ENCODE results near the gene NTN1. TPM values are rescaled to one million over a fixed set of nuclear protein-coding genes. Genes with fewer than 3 reads are reported as not detected.

Gene NTN1
- total RNA-seq, 1 donor from 2014 or later, result 0.41 TPM

- no peak for DNase-seq (ENCODE audit: low spot score)
- Mint-ChIP-seq H3K27me3 (ENCODE audit: low read depth) (no peaks in the 10 kb centered on the region), H3K27ac (peak overlapping the region; percentile 47), H3K4me1 (ENCODE audit: low read depth) (peaks cover 23% of the 10 kb centered on the region), H3K4me3 (ENCODE audit: low read depth) (no peak overlapping the region), H3K9me3 (no peaks in the 10 kb centered on the region), H3K36me3 (ENCODE audit: low read depth) (no peaks in the 10 kb centered on the region)
- intact Hi-C loops (cut with micrococcal nuclease), result loop anchor here (1.0 to 5.0 kb wide), 5 partner anchors 16 to 173 kb away; no protein-coding TSS in a partner anchor
Observed at GRCh38 chr17:9290226-9290613, 268.9 kb downstream of the NTN1 start.

- no peak overlapping the region for H3K4me3 Mint-ChIP-seq (ENCODE audit: low read depth)
- H3K27me3 Mint-ChIP-seq (ENCODE audit: low read depth), result no peaks in the 10 kb centered on the region
- peak; percentile 14 for DNase-seq (ENCODE audit: low spot score)
- peaks cover 21% of the 10 kb centered on the region for H3K4me1 Mint-ChIP-seq (ENCODE audit: low read depth)
- no peak overlapping the region for H3K27ac Mint-ChIP-seq
- H3K9me3 Mint-ChIP-seq, result no peaks in the 10 kb centered on the region
- intact Hi-C loops (cut with micrococcal nuclease), result loop anchor here (5.0 kb wide), 2 partner anchors 55 to 175 kb away; no protein-coding TSS in a partner anchor
- no peaks in the 10 kb centered on the region for H3K36me3 Mint-ChIP-seq (ENCODE audit: low read depth)
Observed at GRCh38 chr17:9291912-9292560, 270.7 kb downstream of the NTN1 start.

- H3K27me3 Mint-ChIP-seq (ENCODE audit: low read depth), result no peaks in the 10 kb centered on the region
- H3K27ac Mint-ChIP-seq, result no peak overlapping the region
- intact Hi-C loops (cut with micrococcal nuclease), result loop anchor here (5.0 kb wide), 2 partner anchors 55 to 175 kb away; no protein-coding TSS in a partner anchor
- no peaks in the 10 kb centered on the region for H3K9me3 Mint-ChIP-seq
- H3K4me3 Mint-ChIP-seq (ENCODE audit: low read depth), result no peak overlapping the region
- H3K4me1 Mint-ChIP-seq (ENCODE audit: low read depth), result peaks cover 23% of the 10 kb centered on the region
- no peak for DNase-seq (ENCODE audit: low spot score)
- H3K36me3 Mint-ChIP-seq (ENCODE audit: low read depth), result no peaks in the 10 kb centered on the region
Observed at GRCh38 chr17:9292561-9292941, 271.2 kb downstream of the NTN1 start.

Other genes with a start within 250 kb of the NTN1 start
- gene MFSD6L, start 222.1 kb upstream of the NTN1 start, total RNA-seq, result 0.64 and 0.94 TPM in 2 replicates
- gene PIK3R6, start 153.8 kb upstream of the NTN1 start, total RNA-seq, result 9.8 and 10.1 TPM in 2 replicates
- 46.8 and 47.7 TPM in 2 replicates for gene PIK3R5, start 55.8 kb upstream of the NTN1 start, total RNA-seq